Measurements from ENCODE around the gene OSBPL8. TPM values are rescaled to one million over a fixed set of nuclear protein-coding genes. Genes with fewer than 3 reads are reported as not detected.

The OSBPL8 gene
- total RNA-seq, 3 donors from 2014 or later (not counting 1 experiment from before 2014, with no cell fraction given): 133 to 154 (median 138) TPM

- H3K36me3 ChIP-seq (ENCODE audit: control insufficient read depth, insufficient read depth, low read length): no peaks in the 10 kb centered on the region
- peaks cover 52 to 56% of the 10 kb centered on the region in 2 donors for H3K4me1 Mint-ChIP-seq
- no peak overlapping the region for H3K27ac Mint-ChIP-seq
- ATAC-seq (no peak), DNase-seq (no peak)
- peaks cover 3% of the 10 kb centered on the region for H3K4me1 ChIP-seq (ENCODE audit: control insufficient read depth, insufficient read depth, low read length)
- TF ChIP-seq CTCF (IDR thresholded peaks at IDR 0.05): no peak
- no peaks in the 10 kb centered on the region for H3K9me3 ChIP-seq (ENCODE audit: control insufficient read depth, insufficient read depth, low read length)
- H3K4me3 ChIP-seq (ENCODE audit: low read length): no peak overlapping the region
- no peaks in the 10 kb centered on the region for H3K27me3 ChIP-seq (ENCODE audit: control insufficient read depth, insufficient read depth, low read length)
- H3K27ac ChIP-seq (ENCODE audit: low read length): no peak overlapping the region
- intact Hi-C loops (cut with micrococcal nuclease): no loop called here
- WGBS (ENCODE audit: insufficient coverage): 87% methylated on average over 3 of the region's 4 CpGs
- no peaks in the 10 kb centered on the region for H3K36me3 Mint-ChIP-seq
- no peak overlapping the region for H3K4me3 Mint-ChIP-seq
- no peaks in the 10 kb centered on the region for H3K9me3 Mint-ChIP-seq
- no peaks in the 10 kb centered on the region for H3K27me3 Mint-ChIP-seq (ENCODE audit: low read depth in 2 of 2)
Measured at GRCh38 chr12:76543813-76544347, 15.7 kb downstream of the OSBPL8 start.

GRCh38 chr12:76542908-76543307, 16.7 kb downstream of the OSBPL8 start:
- no peaks in the 10 kb centered on the region for H3K36me3 ChIP-seq (ENCODE audit: control insufficient read depth, insufficient read depth, low read length)
- Mint-ChIP-seq H3K27ac (peak overlapping the region; percentile 2 to 6), H3K9me3 (no peaks in the 10 kb centered on the region), H3K4me3 (no peak overlapping the region), H3K27me3 (ENCODE audit: low read depth in 2 of 2) (no peaks in the 10 kb centered on the region), H3K4me1 (peaks cover 42 to 46% of the 10 kb centered on the region in 2 donors), H3K36me3 (no peaks in the 10 kb centered on the region)
- WGBS (ENCODE audit: insufficient coverage): 80% methylated on average over 3 of the region's 5 CpGs
- no peak overlapping the region for H3K27ac ChIP-seq (ENCODE audit: low read length)
- H3K9me3 ChIP-seq (ENCODE audit: control insufficient read depth, insufficient read depth, low read length): no peaks in the 10 kb centered on the region
- DNase-seq (no peak), ATAC-seq (no peak)
- peaks cover 3% of the 10 kb centered on the region for H3K4me1 ChIP-seq (ENCODE audit: control insufficient read depth, insufficient read depth, low read length)
- no peaks in the 10 kb centered on the region for H3K27me3 ChIP-seq (ENCODE audit: control insufficient read depth, insufficient read depth, low read length)
- intact Hi-C loops (cut with micrococcal nuclease): no loop called here
- no peak overlapping the region for H3K4me3 ChIP-seq (ENCODE audit: low read length)
- no peak for TF ChIP-seq CTCF (IDR thresholded peaks at IDR 0.05)

DNA sequence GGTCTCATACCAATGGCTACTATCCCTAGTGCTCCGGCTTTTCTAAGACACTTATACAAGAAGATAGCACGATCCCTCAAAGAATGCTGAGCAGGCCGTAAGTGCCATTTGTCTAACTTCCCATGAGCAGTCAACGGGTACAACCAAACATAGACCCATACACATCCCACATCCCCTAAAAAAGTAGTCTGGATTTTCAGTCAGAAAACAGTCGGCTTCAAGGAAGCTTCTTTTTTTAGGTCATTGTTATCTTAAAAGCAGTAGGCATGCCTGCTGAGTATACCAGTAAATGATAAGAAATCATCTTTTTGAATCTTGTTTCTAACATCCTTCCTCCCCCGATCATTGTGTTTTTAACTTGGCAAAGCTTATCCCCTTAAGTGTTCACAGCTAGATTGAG, 19.8 kb downstream of the OSBPL8 start:
- Mint-ChIP-seq H3K27ac (no peak overlapping the region), H3K9me3 (no peaks in the 10 kb centered on the region), H3K4me1 (peaks cover 35 to 42% of the 10 kb centered on the region in 2 donors), H3K36me3 (no peaks in the 10 kb centered on the region), H3K27me3 (ENCODE audit: low read depth in 2 of 2) (no peaks in the 10 kb centered on the region), H3K4me3 (no peak overlapping the region)
- WGBS (ENCODE audit: insufficient coverage): 93% methylated on average over 5 of the region's 6 CpGs
- Histone ChIP-seq H3K27me3 (ENCODE audit: control insufficient read depth, insufficient read depth, low read length) (no peaks in the 10 kb centered on the region), H3K27ac (ENCODE audit: low read length) (no peak overlapping the region), H3K9me3 (ENCODE audit: control insufficient read depth, insufficient read depth, low read length) (no peaks in the 10 kb centered on the region), H3K36me3 (ENCODE audit: control insufficient read depth, insufficient read depth, low read length) (peaks cover 4% of the 10 kb centered on the region), H3K4me1 (ENCODE audit: control insufficient read depth, insufficient read depth, low read length) (no peaks in the 10 kb centered on the region), H3K4me3 (ENCODE audit: low read length) (no peak overlapping the region)
- no peak for ATAC-seq
- TF ChIP-seq CTCF (IDR thresholded peaks at IDR 0.05): no peak
- DNase-seq: no peak
- intact Hi-C loops (cut with micrococcal nuclease): no loop called here

GRCh38 chr12:76537923-76538322, 21.6 kb downstream of the OSBPL8 start:
- Mint-ChIP-seq H3K4me1 (peaks cover 42% of the 10 kb centered on the region in 2 donors), H3K9me3 (no peaks in the 10 kb centered on the region), H3K27me3 (ENCODE audit: low read depth in 2 of 2) (no peaks in the 10 kb centered on the region), H3K27ac (no peak overlapping the region), H3K36me3 (no peaks in the 10 kb centered on the region), H3K4me3 (no peak overlapping the region)
- Histone ChIP-seq H3K36me3 (ENCODE audit: control insufficient read depth, insufficient read depth, low read length) (peaks cover 4% of the 10 kb centered on the region), H3K27me3 (ENCODE audit: control insufficient read depth, insufficient read depth, low read length) (no peaks in the 10 kb centered on the region), H3K4me1 (ENCODE audit: control insufficient read depth, insufficient read depth, low read length) (no peaks in the 10 kb centered on the region), H3K27ac (ENCODE audit: low read length) (no peak overlapping the region), H3K9me3 (ENCODE audit: control insufficient read depth, insufficient read depth, low read length) (no peaks in the 10 kb centered on the region), H3K4me3 (ENCODE audit: low read length) (no peak overlapping the region)
- no CpG with 5 or more reads among the region's 2 CpGs for WGBS (ENCODE audit: insufficient coverage)
- intact Hi-C loops (cut with micrococcal nuclease): no loop called here
- DNase-seq (no peak), ATAC-seq (no peak)
- no peak for TF ChIP-seq CTCF (IDR thresholded peaks at IDR 0.05)

All from natural killer cell (primary cell).